Keratinocyte (primary cell): ENCODE data around the gene AKAP13.

Experiments
- CTCF ChIP-seq, 3 experiments: IDR thresholded peaks in 1 of 3; conservative IDR thresholded peaks in 1 of 3; optimal IDR thresholded peaks in 1 of 3; 2 replicates in 2 of 3; 3 replicates in 1 of 3; pipeline versions ENCODE3 to v1.5.1; 2011; ENCODE audit warnings: low read length in 3 of 3, mild to moderate bottlenecking in 3 of 3, moderate library complexity in 2 of 3, control low read depth in 1 of 3, inconsistent platforms in 1 of 3; ENCODE audit not compliant: insufficient read depth in 2 of 3; ENCODE audit errors: extremely low read depth in 1 of 3
- EZH2 ChIP-seq: IDR thresholded peaks from one replicate; pipeline ENCODE4 v1.6.1; 2012; ENCODE audit warnings: inconsistent platforms, mild to moderate bottlenecking, low read length, moderate library complexity

- TF ChIP-seq CTCF (optimal IDR thresholded peaks at IDR 0.05 in 1 of 3, IDR thresholded peaks at IDR 0.05 in 1 of 3, conservative IDR thresholded peaks at IDR 0.05 in 1 of 3; ENCODE audit: extremely low read depth in 1 of 3, insufficient read depth in 2 of 3, low read length in 3 of 3) (no peak), EZH2 (no peak)
Measured at GRCh38 chr15:85773249-85773648, 392.8 kb downstream of the AKAP13 start.
